ENCODE data around the gene PIR.

GRCh38 chrX:15498741-15499140 lies 5.6 kb upstream of the PIR start:
- TF ChIP-seq CTCF (IDR thresholded peaks at IDR 0.05) (no peak), POLR2A (IDR thresholded peaks at IDR 0.05) (no peak), EP300 (IDR thresholded peaks at IDR 0.05) (no peak), POLR2AphosphoS5 (IDR thresholded peaks at IDR 0.05) (no peak)
